Limb (tissue), 2 donors: ENCODE data around the gene AXIN1.

Experiments
- DNase-seq, 2 donors: peaks; one replicate each; pipeline ENCODE4 v3.0.0-alpha.2; 2016; ENCODE audit errors: extremely low spot score in 2 of 2

The AXIN1 gene

GRCh38 chr16:305916-306626 lies 46.5 kb downstream of the AXIN1 start:
- DNase-seq: no peak

GRCh38 chr16:303760-304505 lies 48.6 kb downstream of the AXIN1 start:
- DNase-seq: no peak

- no peak for DNase-seq
Measured at GRCh38 chr16:301950-302349, 50.6 kb downstream of the AXIN1 start.

DNA sequence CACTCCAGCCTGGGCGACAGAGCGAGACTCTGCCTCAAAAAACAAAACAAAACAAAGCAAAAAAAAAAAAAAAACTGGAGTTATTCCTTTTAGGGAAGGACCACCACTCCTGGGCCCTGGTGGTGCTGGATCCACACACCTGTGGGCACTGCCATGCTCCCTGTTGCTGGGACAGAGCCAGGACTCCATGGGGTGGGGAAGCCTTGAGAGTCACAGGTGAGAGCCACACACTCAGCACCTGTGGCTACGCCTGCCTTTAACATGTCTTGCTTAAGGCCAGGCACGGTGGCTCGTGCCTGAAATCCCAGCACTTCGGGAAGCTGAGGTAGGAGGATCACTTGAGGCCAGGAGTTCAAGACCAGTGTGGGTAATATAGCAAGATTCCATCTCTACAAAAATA lies 51.3 kb downstream of the AXIN1 start:
- no peak for DNase-seq

- DNase-seq: no peak
Measured at GRCh38 chr16:297832-298231, 54.7 kb downstream of the AXIN1 start.

- DNase-seq: no peak
Measured at GRCh38 chr16:296806-297510, 55.6 kb downstream of the AXIN1 start.

- no peak for DNase-seq
Measured at GRCh38 chr16:296276-296675, 56.2 kb downstream of the AXIN1 start.

DNA sequence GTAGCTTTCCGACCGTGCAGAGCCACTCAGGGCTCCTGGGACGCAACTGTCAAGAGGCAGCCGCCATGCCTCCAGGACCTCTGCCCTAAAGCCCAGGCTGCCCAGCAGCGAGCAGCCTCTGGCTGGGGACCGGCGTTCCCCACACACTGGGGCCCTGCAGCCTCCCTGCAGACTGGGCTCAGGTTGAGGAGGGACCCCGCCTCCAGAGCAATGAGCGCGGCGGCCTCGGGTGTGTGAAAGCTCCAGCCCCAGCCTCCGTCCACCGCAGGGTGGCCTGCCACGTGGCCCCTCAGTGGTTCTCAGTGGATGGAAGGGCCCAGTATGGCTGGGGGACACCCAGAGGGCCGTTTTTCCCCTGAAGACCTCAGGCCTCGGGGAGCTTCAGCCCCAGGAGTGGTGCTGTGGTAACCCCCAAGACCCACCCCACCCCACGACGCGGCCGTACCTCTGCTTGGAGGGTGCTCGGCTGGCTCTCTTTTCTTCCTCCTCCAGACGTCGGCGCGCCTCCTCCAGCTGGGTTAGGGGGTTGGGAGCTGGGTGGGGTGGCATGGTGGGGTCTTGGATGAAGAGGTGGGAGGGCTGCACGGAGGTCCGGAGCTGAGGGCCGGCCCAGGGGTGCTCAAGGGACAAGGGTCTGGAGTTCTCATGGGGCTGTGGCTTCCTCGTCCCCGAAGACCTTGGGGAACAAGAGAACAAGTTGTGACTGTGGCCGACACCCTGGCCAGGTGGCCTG lies 59.3 kb downstream of the AXIN1 start:
- DNase-seq: no peak

DNA sequence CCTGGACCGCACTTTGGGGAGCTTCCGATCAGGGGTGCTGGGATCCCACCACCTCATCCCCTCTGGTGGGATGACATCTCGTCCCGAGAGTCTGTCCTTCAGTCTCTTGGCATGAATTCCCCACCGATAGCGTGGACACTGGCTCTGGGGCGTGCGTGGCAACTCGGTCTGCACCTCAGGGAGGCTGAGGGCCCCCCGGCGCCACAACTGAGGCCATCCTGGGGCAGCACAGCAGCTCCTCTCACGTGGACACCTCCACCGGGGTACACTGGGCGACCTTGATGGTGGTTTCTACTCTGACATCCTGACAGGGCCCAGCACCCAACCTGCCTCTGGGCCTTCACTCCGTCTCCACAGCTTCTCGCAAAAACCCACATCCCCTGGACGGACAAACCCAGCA lies 61.0 kb downstream of the AXIN1 start:
- DNase-seq: no peak

DNA sequence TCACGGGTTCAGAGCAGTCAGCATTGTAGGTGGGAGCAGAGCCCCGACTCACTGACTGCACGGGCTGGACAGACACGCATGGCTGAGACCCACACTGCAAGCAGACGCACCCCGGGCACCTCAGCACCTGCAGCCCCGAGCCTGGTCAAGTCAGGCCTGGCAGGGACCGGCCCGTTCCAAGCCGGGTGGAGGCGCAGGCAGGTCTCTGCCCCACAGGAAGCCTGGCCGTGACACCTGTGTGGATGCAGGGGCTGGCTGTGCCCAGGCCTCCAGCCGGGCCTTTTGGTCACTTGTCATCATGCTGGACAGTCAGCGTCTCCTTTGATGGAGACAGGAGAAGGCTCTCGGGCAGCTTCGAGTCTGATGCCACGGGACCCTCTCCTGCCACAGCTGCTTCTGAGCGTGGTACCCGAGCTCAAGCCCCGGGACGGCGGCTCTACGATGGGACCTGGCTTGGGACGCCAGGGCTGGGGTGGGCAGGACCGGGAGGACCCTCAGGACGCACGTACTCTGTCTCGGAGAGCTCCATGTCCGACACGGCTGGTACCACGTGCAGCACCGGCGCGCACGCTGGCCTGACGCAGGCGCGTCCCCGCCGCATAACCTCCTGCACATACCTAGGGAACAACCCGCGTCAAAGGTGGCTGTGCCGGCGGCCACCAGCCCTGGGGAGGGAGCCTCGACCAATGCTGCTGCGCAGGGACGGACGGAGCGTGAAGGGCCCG lies 61.7 kb downstream of the AXIN1 start:
- no peak for DNase-seq

GRCh38 chr16:290015-290680 lies 62.4 kb downstream of the AXIN1 start:
- no peak for DNase-seq

DNA sequence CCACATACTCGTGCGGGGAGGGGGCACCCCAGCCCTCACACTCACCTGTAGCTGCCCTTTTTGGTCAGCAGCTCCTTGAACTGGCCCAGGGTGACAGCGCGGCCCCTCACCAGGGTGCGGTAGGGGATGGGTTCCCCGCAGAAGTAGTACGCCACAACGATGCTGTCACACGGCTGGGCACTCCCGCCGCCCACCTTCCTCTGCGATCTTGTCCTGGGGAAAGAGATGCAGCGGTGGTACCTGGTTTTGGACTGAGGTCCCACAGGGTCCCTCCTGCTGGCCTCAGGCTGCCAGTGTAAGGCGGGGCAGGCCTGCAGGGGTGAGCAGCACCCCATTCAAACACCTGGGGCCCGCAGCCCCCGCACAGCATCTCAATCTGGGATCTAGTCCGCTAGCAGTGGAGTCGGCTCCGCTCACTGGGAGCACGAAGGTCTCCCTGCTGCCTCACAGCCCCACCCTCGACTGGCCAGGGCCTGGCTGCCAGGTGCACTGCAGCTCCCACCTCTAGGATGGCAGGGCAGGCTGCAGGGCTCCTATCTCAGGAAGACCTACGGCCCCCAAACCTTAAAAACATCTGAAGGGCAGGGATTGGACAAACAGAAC lies 63.0 kb downstream of the AXIN1 start:
- DNase-seq: no peak

DNA sequence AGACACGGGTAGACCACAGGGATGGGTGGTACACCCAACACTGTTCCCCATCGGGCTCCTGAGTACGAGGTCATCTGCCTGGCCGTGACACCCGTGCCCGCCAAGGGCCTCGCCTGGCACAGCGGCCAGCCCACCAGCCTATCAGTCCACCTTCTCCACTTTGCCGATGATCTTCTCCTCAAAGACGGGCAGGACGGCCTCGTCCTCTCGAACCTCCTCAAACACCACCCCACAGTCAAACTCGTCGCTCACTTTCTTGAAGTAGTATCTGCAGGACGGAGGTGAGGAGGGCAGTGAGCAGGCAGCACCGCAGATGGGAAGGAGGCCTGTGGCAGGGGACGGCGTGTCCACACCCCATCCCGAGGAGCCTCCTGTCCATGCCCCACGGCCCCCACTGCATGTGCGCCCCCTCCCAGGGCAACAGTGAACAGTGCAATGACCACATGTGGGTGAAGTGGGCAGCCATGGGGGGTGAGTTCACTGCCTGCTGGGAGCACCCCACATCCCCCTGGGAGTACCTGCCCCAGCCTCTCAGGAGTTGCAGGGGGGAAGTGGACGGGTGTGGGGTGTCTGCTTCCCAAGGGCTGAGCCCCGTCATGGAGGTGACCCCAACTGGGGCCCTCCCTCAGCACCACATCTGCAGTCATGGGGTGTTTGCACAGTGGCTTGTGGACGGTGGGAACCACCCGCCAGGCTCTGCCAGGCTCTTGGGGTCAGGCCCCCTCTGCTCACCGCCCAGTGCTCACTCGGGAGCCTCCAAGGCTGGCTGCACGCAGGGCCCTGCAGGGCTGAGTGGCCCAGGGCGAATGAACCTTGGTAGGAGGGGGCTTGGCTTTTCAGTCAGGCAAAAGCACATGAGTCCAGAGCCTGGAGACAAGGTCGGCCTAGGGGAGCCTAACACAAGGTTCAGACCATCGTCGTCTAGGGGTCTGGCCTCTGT lies 64.3 kb downstream of the AXIN1 start:
- DNase-seq: no peak

GRCh38 chr16:287298-287811 lies 65.2 kb downstream of the AXIN1 start:
- DNase-seq: no peak

- no peak for DNase-seq
Measured at GRCh38 chr16:286491-287297, 65.8 kb downstream of the AXIN1 start.

DNA sequence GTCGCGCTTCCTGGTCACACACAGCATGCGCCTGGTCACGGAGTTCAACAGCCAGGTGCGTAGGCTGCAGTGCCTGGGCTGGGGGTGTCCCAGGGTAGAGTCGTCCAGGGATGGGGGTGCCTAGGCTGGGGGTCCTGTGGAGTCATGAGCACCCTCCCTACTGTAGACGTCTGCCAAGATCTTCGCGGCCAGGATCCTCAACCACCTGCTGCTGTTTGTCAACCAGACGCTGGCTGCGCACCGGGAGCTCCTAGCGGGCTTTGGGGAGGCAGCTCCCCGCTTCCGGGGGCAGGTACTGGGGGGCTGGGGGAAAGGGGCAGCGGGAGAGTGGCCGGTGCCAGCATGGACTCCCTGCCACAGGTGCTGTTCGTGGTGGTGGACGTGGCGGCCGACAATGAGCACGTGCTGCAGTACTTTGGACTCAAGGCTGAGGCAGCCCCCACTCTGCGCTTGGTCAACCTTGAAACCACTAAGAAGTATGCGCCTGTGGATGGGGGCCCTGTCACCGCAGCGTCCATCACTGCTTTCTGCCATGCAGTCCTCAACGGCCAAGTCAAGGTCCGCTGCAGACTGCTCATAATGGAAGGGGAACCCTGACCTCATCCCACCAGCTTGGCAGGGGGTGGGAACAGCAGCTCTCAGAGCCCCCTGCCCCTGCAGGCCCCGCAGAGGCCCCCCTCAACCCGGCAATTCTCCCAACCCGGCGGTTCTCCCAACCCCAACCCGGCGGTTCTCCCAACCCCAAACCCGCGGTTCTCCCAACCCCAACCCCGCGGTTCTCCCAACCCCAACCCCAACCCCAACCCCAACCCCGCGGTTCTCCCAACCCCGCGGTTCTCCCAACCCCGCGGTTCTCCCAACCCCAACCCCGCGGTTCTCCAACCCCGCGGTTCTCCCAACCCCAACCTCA lies 67.1 kb downstream of the AXIN1 start:
- DNase-seq: no peak
